Measurements from ENCODE around the gene DSCAM. TPM values are rescaled to one million over a fixed set of nuclear protein-coding genes. Genes with fewer than 3 reads are reported as not detected.

Gene DSCAM
- total RNA-seq, 1 experiment from 2014 or later, result not detected

DNA sequence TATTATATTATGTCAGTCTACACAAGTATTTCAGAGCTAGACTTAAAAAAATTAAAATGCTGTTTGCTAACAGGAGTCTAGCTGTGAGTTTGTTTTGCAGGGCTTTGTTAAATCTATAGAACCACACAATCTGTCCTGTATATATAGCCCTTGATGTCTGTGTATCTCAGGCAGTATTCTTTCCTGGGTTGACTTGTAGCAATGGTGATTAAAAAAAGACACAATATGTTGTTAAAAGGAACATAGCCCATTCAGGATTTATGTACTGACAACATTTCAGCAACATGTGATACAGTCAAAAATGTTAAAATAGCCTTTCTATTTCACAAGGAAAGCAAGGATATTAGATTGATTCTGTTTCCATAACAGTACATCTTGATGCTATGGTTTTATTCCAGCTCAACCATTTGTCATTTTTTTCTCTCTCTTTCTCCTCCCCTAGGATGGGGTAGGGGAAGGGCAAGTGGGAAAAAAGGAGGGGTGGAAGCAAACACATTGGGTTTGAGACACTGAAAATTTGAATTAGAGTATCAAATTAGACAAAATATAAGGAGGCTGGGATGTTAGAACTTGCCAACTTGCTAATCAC, 139.2 kb downstream of the DSCAM start:
- ChIA-PET RAD21 (ENCODE audit: low non-redundant PET in 1 of 2, low total read pairs in 2 of 2, uncharacterized antibody in 2 of 2, unreplicated experiment in 2 of 2) (no interaction called here), POLR2A (no interaction called here), CTCF (no interaction called here)
- DNase-seq (ENCODE audit: low read depth, low spot score) (no peak), ATAC-seq (no peak)
- TF ChIP-seq, protein P1, sequence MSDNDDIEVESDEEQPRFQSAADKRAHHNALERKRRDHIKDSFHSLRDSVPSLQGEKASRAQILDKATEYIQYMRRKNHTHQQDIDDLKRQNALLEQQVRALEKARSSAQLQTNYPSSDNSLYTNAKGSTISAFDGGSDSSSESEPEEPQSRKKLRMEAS (IDR thresholded peaks at IDR 0.05), result no peak
- TF ChIP-seq SIN3A (IDR thresholded peaks at IDR 0.05; ENCODE audit: low read depth) (no peak), TCF7L2 (IDR thresholded peaks at IDR 0.05; ENCODE audit: borderline replicate concordance, extremely low read depth, insufficient read depth, insufficient read length) (no peak)
- Histone ChIP-seq H3K4me3 (replicated peaks in 1 of 2; ENCODE audit: low read depth in 1 of 2, low read length in 2 of 2) (no peak overlapping the region), H3K4me1 (ENCODE audit: control insufficient read depth in 1 of 2, insufficient read depth in 2 of 2, low read length in 2 of 2) (no peaks in the 10 kb centered on the region), H4K20me1 (ENCODE audit: insufficient read depth) (no peaks in the 10 kb centered on the region), H3K9me2 (ENCODE audit: insufficient read depth) (no peaks in the 10 kb centered on the region), H3K4me2 (ENCODE audit: low read length) (no peak overlapping the region), H3K27ac (ENCODE audit: low read depth, low read length) (no peak overlapping the region), H3K79me2 (ENCODE audit: insufficient read depth, low read length) (no peaks in the 10 kb centered on the region), H2AFZ (ENCODE audit: low read depth, low read length, poor library complexity, severe bottlenecking) (no peak overlapping the region), H3K9me3 (ENCODE audit: control insufficient read depth in 1 of 2, insufficient read depth in 1 of 2, low read depth in 1 of 2, low read length in 2 of 2) (peaks cover 17 to 33% of the 10 kb centered on the region in 2 experiments; a peak in 2 of 4 replicates), H3K27me3 (ENCODE audit: insufficient read depth, low read length) (no peaks in the 10 kb centered on the region), H3K36me3 (ENCODE audit: control insufficient read depth in 1 of 2, insufficient read depth in 2 of 2, low read length in 2 of 2) (no peaks in the 10 kb centered on the region), H3K9ac (ENCODE audit: low read length) (no peak overlapping the region)
- no TSS peak for BruUV-seq (replicated peaks)
- intact Hi-C loops (cut with micrococcal nuclease), result no loop called here

DNA sequence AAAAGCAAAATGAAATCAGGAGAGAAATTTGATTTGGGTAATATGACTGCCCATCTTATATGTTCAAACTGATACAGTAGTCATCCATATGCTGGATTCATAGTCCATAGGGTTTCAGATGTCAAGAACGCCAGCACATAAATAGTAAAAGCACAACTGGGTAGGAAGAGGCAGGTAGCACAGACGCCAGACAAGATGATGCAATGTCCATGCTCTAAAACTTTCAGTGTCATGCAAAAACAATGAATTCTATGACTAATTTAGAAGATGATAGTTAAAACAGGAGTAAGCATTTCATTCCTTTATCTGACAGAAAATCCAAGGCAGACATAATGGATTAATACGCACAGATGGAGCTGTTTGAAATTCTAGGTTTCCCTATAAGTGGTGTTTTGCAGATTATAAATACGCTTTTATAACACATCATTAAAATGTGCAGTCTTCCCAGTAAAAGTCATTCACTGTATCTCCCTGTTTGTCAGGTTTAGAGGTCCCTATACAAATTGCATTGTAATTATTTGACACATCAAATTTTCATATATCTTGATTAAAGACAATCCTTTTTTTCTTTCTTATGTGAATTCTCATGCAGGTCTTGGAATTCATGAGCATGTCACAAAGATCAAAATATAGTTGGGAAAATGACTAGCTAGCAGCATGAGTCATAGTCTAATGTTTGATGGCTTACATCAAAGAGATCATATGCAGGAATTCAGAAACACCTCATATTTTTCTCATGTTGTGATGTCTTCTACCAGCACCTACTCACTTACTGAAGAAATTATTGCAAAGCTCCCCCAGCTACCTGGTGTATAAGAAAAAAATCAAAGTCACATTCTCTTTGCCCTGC, 139.9 kb downstream of the DSCAM start:
- H3K9me3 ChIP-seq (ENCODE audit: control insufficient read depth in 1 of 2, insufficient read depth in 1 of 2, low read depth in 1 of 2, low read length in 2 of 2), result peaks cover 14 to 31% of the 10 kb centered on the region in 2 experiments; a peak in 2 of 4 replicates
- H3K36me3 ChIP-seq (ENCODE audit: control insufficient read depth in 1 of 2, insufficient read depth in 2 of 2, low read length in 2 of 2), result no peaks in the 10 kb centered on the region
- no TSS peak for BruUV-seq (replicated peaks)
- no peak overlapping the region for H2AFZ ChIP-seq (ENCODE audit: low read depth, low read length, poor library complexity, severe bottlenecking)
- no peaks in the 10 kb centered on the region for H3K9me2 ChIP-seq (ENCODE audit: insufficient read depth)
- ChIA-PET RAD21 (ENCODE audit: low non-redundant PET in 1 of 2, low total read pairs in 2 of 2, uncharacterized antibody in 2 of 2, unreplicated experiment in 2 of 2) (no interaction called here), CTCF (no interaction called here), POLR2A (no interaction called here)
- H4K20me1 ChIP-seq (ENCODE audit: insufficient read depth), result no peaks in the 10 kb centered on the region
- intact Hi-C loops (cut with micrococcal nuclease), result no loop called here
- H3K79me2 ChIP-seq (ENCODE audit: insufficient read depth, low read length), result no peaks in the 10 kb centered on the region
- ATAC-seq, result no peak
- H3K4me2 ChIP-seq (ENCODE audit: low read length), result no peak overlapping the region
- H3K27me3 ChIP-seq (ENCODE audit: insufficient read depth, low read length), result no peaks in the 10 kb centered on the region
- TF ChIP-seq FOSL1 (IDR thresholded peaks at IDR 0.05; ENCODE audit: low read depth) (no peak), POLR2AphosphoS5 (IDR thresholded peaks at IDR 0.05; ENCODE audit: low read depth, low read length) (no peak), TCF7L2 (IDR thresholded peaks at IDR 0.05; ENCODE audit: borderline replicate concordance, extremely low read depth, insufficient read depth, insufficient read length) (no peak), JUND (IDR thresholded peaks at IDR 0.05) (no peak)
- no peak overlapping the region for H3K9ac ChIP-seq (ENCODE audit: low read length)
- no peaks in the 10 kb centered on the region for H3K4me1 ChIP-seq (ENCODE audit: control insufficient read depth in 1 of 2, insufficient read depth in 2 of 2, low read length in 2 of 2)
- H3K4me3 ChIP-seq (replicated peaks in 1 of 2; ENCODE audit: low read depth in 1 of 2, low read length in 2 of 2), result no peak overlapping the region
- no peak for DNase-seq (ENCODE audit: low read depth, low spot score)
- no peak overlapping the region for H3K27ac ChIP-seq (ENCODE audit: low read depth, low read length)

Data from HCT116 (cell line).